Loucy (cell line): ENCODE results near the gene ANO2.

Source experiments
- CTCF ChIP-seq: fragments of 200-600 bp; sonication (generic); conservative IDR thresholded peaks from 2 replicates; pipeline ENCODE4 v1.5.1; 2014; ENCODE audit warnings: mild to moderate bottlenecking, antibody characterized with exemption, low read length
- EZH2phosphoT487 ChIP-seq: fragments of 200-600 bp; IDR thresholded peaks from 2 replicates; pipeline ENCODE4 v1.6.1; 2018; ENCODE audit warnings: antibody characterized with exemption, mild to moderate bottlenecking, moderate library complexity, borderline replicate concordance

DNA sequence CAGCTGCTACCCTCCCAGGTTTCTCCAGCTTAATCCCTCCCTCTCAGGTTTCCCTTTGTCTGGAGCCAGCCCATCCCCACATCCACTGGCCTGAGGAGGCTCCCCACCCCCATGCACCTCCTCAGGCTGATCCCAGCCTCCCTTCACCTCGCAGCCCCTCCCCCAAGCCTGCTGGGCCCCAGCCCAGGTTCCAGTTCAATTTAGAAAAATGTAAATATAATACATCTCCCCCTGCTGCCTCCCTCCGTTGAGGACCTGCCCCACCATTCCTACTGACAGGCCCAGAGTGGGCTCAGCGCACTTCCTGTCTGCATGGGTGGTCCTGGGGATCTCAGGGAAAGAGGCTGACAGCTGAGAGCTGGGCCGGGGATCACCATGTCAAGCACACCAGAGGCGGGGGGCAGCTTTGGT is 357.3 kb downstream of the ANO2 start:
- no peak for TF ChIP-seq CTCF
- no peak for TF ChIP-seq EZH2phosphoT487
